Measurements from ENCODE around the gene PSMB4. TPM values are rescaled to one million over a fixed set of nuclear protein-coding genes. Genes with fewer than 3 reads are reported as not detected.

Gene PSMB4
- polyA plus RNA-seq, 1 donor (not counting 4 experiments of a cell fraction or from before 2014, with no cell fraction given), result 340 TPM

DNA sequence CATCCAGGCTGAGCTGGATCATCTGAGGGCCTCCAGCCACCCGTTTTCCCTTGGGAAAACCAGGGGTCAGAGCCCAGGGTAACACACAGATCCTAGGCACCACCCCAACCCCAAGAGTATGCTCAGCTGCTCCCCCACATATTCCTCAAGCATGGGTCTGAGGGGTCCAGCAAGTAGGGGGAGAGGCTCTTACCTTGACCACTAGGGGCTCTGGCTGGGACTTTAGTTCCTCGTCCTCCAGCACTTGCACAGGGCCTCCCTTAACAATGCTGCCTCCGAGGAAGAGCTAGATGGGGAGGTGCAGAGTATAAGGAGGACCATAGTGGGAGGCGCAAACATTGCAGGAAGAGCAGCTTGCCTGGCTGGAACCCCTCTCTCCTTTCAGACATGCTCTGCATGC, 34.4 kb upstream of the PSMB4 start:
- TF ChIP-seq CTCF (optimal IDR thresholded peaks at IDR 0.05 in 1 of 3, IDR thresholded peaks at IDR 0.05 in 1 of 3, conservative IDR thresholded peaks at IDR 0.05 in 1 of 3; ENCODE audit: extremely low read depth in 1 of 3, insufficient read depth in 2 of 3, low read length in 3 of 3) (no peak), EZH2 (IDR thresholded peaks at IDR 0.05; ENCODE audit: low read length) (no peak)
- H3K9ac ChIP-seq (ENCODE audit: control insufficient read depth, extremely low read depth, insufficient read depth, low read length), result no peak overlapping the region
- H3K4me1 ChIP-seq (ENCODE audit: control insufficient read depth, extremely low read depth, insufficient read depth, low read length), result no peaks in the 10 kb centered on the region
- no peak overlapping the region for H2AFZ ChIP-seq (ENCODE audit: control insufficient read depth, low read length)
- no peaks in the 10 kb centered on the region for H3K27me3 ChIP-seq (ENCODE audit: control insufficient read depth, extremely low read depth, insufficient read depth, low read length)
- no peak overlapping the region for H3K4me2 ChIP-seq (ENCODE audit: control insufficient read depth, extremely low read depth, insufficient read depth, low read depth, low read length)
- H3K79me2 ChIP-seq (ENCODE audit: control insufficient read depth, insufficient read depth, low read length), result no peaks in the 10 kb centered on the region
- H3K9me3 ChIP-seq (ENCODE audit: control insufficient read depth, low read depth, low read length), result peaks cover 6% of the 10 kb centered on the region
- H3K9me1 ChIP-seq (ENCODE audit: control insufficient read depth, extremely low read depth, insufficient read depth, low read length), result no peaks in the 10 kb centered on the region
- H4K20me1 ChIP-seq (ENCODE audit: control insufficient read depth, extremely low read depth, insufficient read depth, low read length), result no peaks in the 10 kb centered on the region
- FAIRE-seq (no peak), DNase-seq (ENCODE audit: low read depth, low spot score) (no peak)
- H3K27ac ChIP-seq (ENCODE audit: control insufficient read depth, insufficient read depth, low read length), result no peak overlapping the region
- no peak overlapping the region for H3K4me3 ChIP-seq (ENCODE audit: control insufficient read depth in 2 of 3, extremely low read depth in 1 of 3, insufficient read depth in 2 of 3, low read depth in 1 of 3, low read length in 3 of 3)
- dilution Hi-C loops (cut with MboI; ENCODE audit: extremely low pct_ligation_motif_present, low sequenced_read_pairs), result no loop called here
- no peaks in the 10 kb centered on the region for H3K36me3 ChIP-seq (ENCODE audit: control insufficient read depth in 2 of 2, extremely low read depth in 1 of 2, insufficient read depth in 2 of 2, low read length in 2 of 2)

DNA sequence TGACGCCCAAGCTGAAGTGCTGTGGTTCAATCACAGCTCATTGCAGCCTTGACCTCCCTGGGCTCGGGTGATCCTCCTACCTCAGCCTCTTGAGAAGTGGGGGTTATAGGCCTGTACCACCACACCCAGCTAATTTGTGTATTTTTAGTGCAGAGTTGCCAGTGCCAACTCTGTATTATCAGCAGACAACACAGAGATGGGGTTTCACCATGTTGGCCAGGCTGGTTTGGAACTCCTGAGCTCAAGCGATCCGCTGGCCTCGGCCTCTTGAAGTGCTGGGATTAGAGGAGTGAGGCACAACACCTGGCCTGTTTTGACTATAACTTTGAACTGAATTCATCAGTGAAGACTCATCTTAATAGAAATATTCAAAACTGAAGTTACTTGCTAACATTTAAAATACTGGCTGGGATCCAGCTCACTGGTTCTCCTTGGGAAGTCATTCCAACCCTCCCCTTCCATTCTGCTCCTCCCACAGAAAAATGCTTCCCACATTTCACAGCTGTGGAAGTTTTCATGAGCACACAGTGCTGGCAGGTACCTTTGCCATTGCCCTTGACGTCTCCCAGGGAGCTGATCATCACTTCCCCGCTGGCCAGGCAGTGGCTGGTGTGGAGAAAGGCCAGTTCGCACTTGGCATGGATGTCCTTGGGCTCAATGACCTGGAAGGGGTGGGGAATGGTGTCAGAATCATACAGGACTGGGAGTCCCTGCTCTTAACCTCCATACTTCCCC, 31.5 kb upstream of the PSMB4 start:
- no peaks in the 10 kb centered on the region for H4K20me1 ChIP-seq (ENCODE audit: control insufficient read depth, extremely low read depth, insufficient read depth, low read length)
- DNase-seq (ENCODE audit: low read depth, low spot score) (no peak), FAIRE-seq (no peak)
- H3K36me3 ChIP-seq (ENCODE audit: control insufficient read depth in 2 of 2, extremely low read depth in 1 of 2, insufficient read depth in 2 of 2, low read length in 2 of 2), result no peaks in the 10 kb centered on the region
- H3K4me1 ChIP-seq (ENCODE audit: control insufficient read depth, extremely low read depth, insufficient read depth, low read length), result peaks cover 4% of the 10 kb centered on the region
- H3K4me2 ChIP-seq (ENCODE audit: control insufficient read depth, extremely low read depth, insufficient read depth, low read depth, low read length), result no peak overlapping the region
- H3K79me2 ChIP-seq (ENCODE audit: control insufficient read depth, insufficient read depth, low read length), result no peaks in the 10 kb centered on the region
- no peak for TF ChIP-seq EZH2 (IDR thresholded peaks at IDR 0.05; ENCODE audit: low read length)
- no peak for TF ChIP-seq CTCF (optimal IDR thresholded peaks at IDR 0.05 in 1 of 3, IDR thresholded peaks at IDR 0.05 in 1 of 3, conservative IDR thresholded peaks at IDR 0.05 in 1 of 3; ENCODE audit: extremely low read depth in 1 of 3, insufficient read depth in 2 of 3, low read length in 3 of 3)
- no peak overlapping the region for H3K4me3 ChIP-seq (ENCODE audit: control insufficient read depth in 2 of 3, extremely low read depth in 1 of 3, insufficient read depth in 2 of 3, low read depth in 1 of 3, low read length in 3 of 3)
- no peak overlapping the region for H3K9ac ChIP-seq (ENCODE audit: control insufficient read depth, extremely low read depth, insufficient read depth, low read length)
- no peaks in the 10 kb centered on the region for H3K9me3 ChIP-seq (ENCODE audit: control insufficient read depth, low read depth, low read length)
- H3K9me1 ChIP-seq (ENCODE audit: control insufficient read depth, extremely low read depth, insufficient read depth, low read length), result no peaks in the 10 kb centered on the region
- no peaks in the 10 kb centered on the region for H3K27me3 ChIP-seq (ENCODE audit: control insufficient read depth, extremely low read depth, insufficient read depth, low read length)
- no peak overlapping the region for H2AFZ ChIP-seq (ENCODE audit: control insufficient read depth, low read length)
- dilution Hi-C loops (cut with MboI; ENCODE audit: extremely low pct_ligation_motif_present, low sequenced_read_pairs), result no loop called here
- no peak overlapping the region for H3K27ac ChIP-seq (ENCODE audit: control insufficient read depth, insufficient read depth, low read length)

Measured in keratinocyte (primary cell).